ACC112 (cell line): ENCODE results near the gene OR2D3.
"Not testable (repeated sequence)": the region's sequence is repeated elsewhere in the genome, so short reads cannot be mapped to it uniquely, and the experiment has no call there.

ENCODE experiments used
- H2AFZ ChIP-seq: fragments of 200-600 bp; sonication (generic); one replicate; pipeline ENCODE4 v1.6.0; 2017; ENCODE audit warnings: antibody characterized with exemption, low read length; ENCODE audit not compliant: unreplicated experiment
- H3K27ac ChIP-seq: fragments of 200-600 bp; sonication (generic); 2 replicates; pipeline ENCODE4 v1.5.1; 2014; ENCODE audit warnings: low read depth, mild to moderate bottlenecking, antibody characterized with exemption, low read length, moderate library complexity
- H3K27me3 ChIP-seq: fragments of 200-600 bp; sonication (generic); 2 replicates; pipeline ENCODE4 v1.6.1; 2014; ENCODE audit warnings: mild to moderate bottlenecking, antibody characterized with exemption, low read length, moderate library complexity, mixed read lengths; ENCODE audit not compliant: insufficient read depth
- H3K36me3 ChIP-seq: fragments of 200-600 bp; sonication (generic); 2 replicates; pipeline ENCODE4 v1.6.1; 2016; ENCODE audit warnings: mild to moderate bottlenecking, antibody characterized with exemption, low read length, moderate library complexity, mixed read lengths; ENCODE audit not compliant: insufficient read depth
- H3K4me1 ChIP-seq: fragments of 200-600 bp; sonication (generic); one replicate; pipeline ENCODE4 v1.6.1; 2016; ENCODE audit warnings: low read length, mixed read lengths; ENCODE audit not compliant: insufficient read depth, unreplicated experiment, control insufficient read depth
- H3K4me3 ChIP-seq: fragments of 200-600 bp; sonication (generic); 2 replicates; pipeline ENCODE4 v1.5.1; 2014; ENCODE audit warnings: mild to moderate bottlenecking, low read depth, low read length
- H3K79me2 ChIP-seq: fragments of 200-600 bp; sonication (generic); one replicate; pipeline ENCODE4 v1.6.0; 2016; ENCODE audit warnings: low read length; ENCODE audit not compliant: control insufficient read depth, unreplicated experiment, insufficient read depth

The OR2D3 gene

DNA sequence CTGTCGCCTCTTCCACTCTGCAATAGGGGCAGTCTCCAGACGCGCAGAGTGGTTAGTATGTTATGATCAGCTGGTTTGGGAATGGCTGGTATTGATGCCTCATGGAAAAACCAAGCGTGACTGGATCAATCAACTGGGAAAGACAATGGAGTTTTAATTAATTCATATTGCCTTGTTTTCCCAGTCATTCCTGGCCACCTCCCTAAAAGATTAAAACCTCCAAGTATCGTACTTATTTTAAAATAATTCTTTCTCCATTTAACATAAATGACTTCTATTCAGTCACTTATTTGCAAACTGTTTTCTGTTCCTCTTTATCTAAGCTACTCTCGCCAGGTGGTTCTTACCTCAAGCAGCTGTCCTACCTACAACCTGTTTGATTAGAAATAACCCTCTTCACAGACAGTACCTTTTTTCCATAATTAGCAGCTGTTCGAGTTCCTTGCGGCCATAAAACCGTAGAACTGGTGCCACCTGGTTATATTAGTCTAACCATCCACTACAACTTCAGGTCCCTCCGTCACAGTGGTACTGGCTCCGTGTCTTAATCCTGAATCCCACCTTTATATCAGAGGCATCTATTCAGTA is 6.3 kb downstream of the OR2D3 start:
- H3K4me1 ChIP-seq = peaks cover 17% of the 10 kb centered on the region
- no peaks in the 10 kb centered on the region for H3K27me3 ChIP-seq
- H2AFZ ChIP-seq = peak overlapping the region; percentile 40
- H3K36me3 ChIP-seq = no peaks in the 10 kb centered on the region
- H3K27ac ChIP-seq = peak overlapping the region; percentile 44
- peak overlapping the region; percentile 98 for H3K4me3 ChIP-seq
- H3K79me2 ChIP-seq = peaks cover 5% of the 10 kb centered on the region

DNA sequence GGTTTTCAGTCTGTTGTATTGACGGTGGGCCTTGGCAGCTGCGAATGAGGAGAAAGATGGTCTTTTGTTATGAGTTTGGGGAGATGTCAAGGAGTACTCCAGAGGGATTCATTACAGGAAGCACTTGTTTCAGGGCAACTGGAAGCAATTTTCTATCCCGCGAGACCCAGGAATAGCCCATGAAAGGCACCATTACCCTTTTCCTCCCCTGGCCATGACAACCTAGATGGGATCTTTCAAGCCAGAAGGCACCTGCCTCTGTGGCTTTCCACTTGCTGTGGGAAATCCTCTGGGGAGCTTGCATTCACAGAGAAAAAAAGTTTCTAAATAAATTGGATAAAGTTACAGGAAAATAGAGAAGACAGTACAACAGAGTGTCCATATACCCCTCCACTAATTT is 8.1 kb downstream of the OR2D3 start:
- H3K4me1 ChIP-seq = peaks cover 17% of the 10 kb centered on the region
- no peak overlapping the region for H3K27ac ChIP-seq
- peaks cover 5% of the 10 kb centered on the region for H3K79me2 ChIP-seq
- no peaks in the 10 kb centered on the region for H3K27me3 ChIP-seq
- H3K4me3 ChIP-seq = no peak overlapping the region
- H2AFZ ChIP-seq = no peak overlapping the region
- H3K36me3 ChIP-seq = no peaks in the 10 kb centered on the region

DNA sequence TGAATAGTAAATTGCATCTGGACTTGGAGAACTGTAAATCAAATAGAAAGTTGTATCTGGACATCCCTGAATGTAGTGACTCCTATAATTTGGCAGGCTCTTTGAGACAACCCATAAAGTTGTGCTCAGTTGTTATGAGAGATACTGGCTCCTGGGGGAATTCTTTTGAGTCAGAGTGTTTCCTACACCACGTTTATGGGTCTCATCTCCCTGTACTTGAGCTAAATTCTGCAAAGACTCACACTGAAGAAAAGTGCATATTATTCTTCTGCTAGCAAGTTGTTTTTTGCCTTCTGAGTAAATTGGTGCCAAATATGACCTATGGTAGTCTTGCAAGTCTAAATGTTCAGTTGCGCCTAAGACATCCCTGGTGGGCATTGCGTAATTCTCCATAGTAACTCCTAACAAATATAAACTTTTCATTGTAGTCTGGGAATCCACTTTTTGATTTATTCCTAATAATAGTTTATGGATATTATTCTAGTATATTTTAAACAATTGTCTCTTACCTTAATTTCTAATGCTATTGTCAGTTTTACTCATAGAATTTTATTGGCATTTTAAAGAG is 10.4 kb downstream of the OR2D3 start:
- Histone ChIP-seq H3K27me3 (no peaks in the 10 kb centered on the region), H3K36me3 (no peaks in the 10 kb centered on the region), H3K4me3 (no peak overlapping the region), H3K27ac (no peak overlapping the region), H3K79me2 (peaks cover 5% of the 10 kb centered on the region), H3K4me1 (peaks cover 10% of the 10 kb centered on the region), H2AFZ (no peak overlapping the region)

DNA sequence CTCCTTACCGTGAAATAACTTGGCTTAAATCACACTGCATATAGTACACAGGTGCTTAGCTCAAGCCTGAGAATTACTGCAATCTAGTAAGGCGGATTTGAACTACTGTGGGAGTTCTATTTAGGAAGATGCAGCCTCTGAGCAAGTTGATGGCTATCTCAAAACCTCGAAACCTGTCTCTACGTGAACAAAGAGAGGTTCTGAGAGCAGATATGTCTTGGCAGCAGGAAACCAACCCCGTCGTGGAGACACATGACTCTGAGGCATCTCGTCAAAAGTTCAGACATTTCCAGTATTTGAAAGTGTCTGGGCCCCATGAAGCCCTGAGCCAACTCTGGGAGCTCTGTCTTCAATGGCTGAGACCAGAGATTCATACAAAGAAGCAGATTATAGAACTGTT is 11.3 kb downstream of the OR2D3 start:
- Histone ChIP-seq H3K79me2 (peaks cover 5% of the 10 kb centered on the region), H3K27ac (no peak overlapping the region), H3K4me1 (peaks cover 10% of the 10 kb centered on the region)

DNA sequence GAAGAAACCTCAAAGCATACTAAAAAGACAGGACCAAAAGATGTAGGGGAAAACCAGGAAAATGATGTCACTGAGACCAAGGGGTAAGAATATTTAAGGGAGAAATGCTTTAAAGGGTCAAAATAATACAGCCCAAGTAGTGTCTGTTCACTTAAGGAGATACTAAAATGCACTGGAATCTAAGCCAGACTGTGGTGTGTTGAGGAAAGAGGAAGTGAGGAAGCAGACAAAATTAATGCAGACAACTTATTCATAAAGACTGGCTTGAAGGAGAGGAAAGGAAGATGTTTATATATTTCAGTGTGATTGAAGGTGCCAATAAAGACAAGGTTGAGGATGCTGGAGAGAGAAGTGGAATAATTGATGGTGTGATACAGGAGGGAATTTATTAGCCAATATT is 21.2 kb downstream of the OR2D3 start:
- H3K27me3 ChIP-seq = no peaks in the 10 kb centered on the region
- no peak overlapping the region for H2AFZ ChIP-seq
- H3K4me1 ChIP-seq = no peaks in the 10 kb centered on the region
- no peaks in the 10 kb centered on the region for H3K36me3 ChIP-seq
- no peak overlapping the region for H3K4me3 ChIP-seq
- no peak overlapping the region for H3K27ac ChIP-seq
- H3K79me2 ChIP-seq = no peaks in the 10 kb centered on the region

More for the DNA sequence above, 11.3 kb downstream of the OR2D3 start:
- H3K36me3 ChIP-seq = no peaks in the 10 kb centered on the region
- H3K27me3 ChIP-seq = no peaks in the 10 kb centered on the region
- H3K4me3 ChIP-seq = no peak overlapping the region
- no peak overlapping the region for H2AFZ ChIP-seq

DNA sequence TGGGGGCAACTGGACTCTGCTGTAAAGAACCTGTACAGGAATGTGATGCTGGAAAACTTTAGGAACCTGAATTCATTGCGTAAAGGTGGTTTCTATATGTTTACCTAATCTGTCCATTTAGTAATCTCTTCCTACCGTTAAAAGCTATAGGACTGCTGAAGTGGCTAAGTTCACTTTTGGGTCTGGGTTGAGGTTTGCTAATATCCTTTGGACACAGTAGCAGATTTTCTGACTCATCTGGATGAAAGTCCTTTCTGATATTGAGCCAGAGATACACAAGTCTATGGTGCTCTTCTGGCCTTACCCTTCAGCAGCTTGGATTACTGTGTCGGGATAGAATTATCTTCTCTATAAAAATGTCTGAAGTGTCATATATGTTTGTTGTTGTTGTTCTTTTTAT is 22.3 kb downstream of the OR2D3 start:
- H3K4me1 ChIP-seq = no peaks in the 10 kb centered on the region
- no peaks in the 10 kb centered on the region for H3K79me2 ChIP-seq
- H3K36me3 ChIP-seq = no peaks in the 10 kb centered on the region
- no peak overlapping the region for H3K4me3 ChIP-seq
- no peak overlapping the region for H2AFZ ChIP-seq
- H3K27ac ChIP-seq = no peak overlapping the region
- no peaks in the 10 kb centered on the region for H3K27me3 ChIP-seq

DNA sequence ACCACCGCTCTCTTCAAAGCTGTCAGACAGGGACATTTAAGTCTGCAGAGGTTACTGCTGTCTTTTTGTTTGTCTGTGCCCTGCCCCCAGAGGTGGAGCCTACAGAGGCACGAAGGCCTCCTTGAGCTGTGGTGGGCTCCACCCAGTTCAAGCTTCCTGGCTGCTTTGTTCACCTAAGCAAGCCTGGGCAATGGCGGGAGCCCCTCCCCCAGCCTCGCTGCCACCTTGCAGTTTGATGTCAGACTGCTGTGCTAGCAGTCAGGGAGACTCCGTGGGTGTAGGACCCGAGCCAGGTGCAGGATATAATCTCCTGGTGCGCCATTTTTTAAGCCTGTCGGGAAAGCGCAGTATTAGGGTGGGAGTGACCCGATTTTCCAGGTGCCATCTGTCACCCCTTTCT is 33.4 kb downstream of the OR2D3 start:
- H3K4me3 ChIP-seq, H2AFZ ChIP-seq, H3K27ac ChIP-seq, H3K79me2 ChIP-seq, H3K27me3 ChIP-seq, H3K4me1 ChIP-seq: not testable (repeated sequence)
- H3K36me3 ChIP-seq = peaks cover 17% of the 10 kb centered on the region

DNA sequence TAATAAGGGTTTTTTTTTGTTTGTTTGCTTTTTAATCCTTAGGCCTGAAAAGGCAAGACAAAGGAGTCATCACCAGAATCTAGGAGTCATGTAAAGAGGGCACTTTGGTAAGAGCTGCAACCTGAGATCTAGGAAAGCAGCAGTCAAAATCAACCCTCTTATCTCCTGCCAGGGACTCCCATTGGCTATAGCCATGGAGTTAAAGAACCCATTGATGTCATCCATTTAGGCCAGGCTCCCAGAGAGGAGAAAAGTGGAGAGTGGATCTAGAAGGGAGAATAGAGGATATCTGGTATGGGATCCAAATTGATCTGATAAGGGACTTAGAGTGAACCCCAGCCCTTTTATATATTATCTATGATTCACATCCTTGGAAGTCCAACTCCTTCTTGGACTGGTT is 41.3 kb downstream of the OR2D3 start:
- Histone ChIP-seq H3K4me3 (no peak overlapping the region), H3K79me2 (no peaks in the 10 kb centered on the region), H3K36me3 (no peaks in the 10 kb centered on the region), H2AFZ (no peak overlapping the region), H3K27me3 (no peaks in the 10 kb centered on the region), H3K27ac (no peak overlapping the region), H3K4me1 (no peaks in the 10 kb centered on the region)

DNA sequence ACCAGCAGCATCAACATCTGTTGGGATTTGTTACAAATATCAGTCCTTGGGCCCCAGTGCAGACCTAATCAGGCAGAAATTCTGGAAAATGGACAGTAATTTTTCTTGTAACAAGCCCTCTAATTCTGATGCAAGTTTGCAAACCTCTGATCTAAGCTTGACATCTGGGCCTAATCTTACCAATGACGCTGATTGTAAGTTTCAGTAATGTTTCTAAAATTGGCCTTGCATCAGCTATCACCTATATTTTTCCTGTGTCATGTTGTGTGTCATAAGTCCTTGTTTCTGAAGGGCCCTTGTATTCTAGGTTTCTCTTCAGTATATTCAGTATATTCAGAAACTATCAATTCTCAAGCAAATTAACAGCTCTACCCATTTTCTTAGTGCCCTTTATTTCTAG is 41.9 kb downstream of the OR2D3 start:
- Histone ChIP-seq H3K27ac (no peak overlapping the region), H3K79me2 (no peaks in the 10 kb centered on the region), H3K36me3 (no peaks in the 10 kb centered on the region), H3K4me1 (no peaks in the 10 kb centered on the region), H3K4me3 (no peak overlapping the region), H2AFZ (no peak overlapping the region), H3K27me3 (no peaks in the 10 kb centered on the region)

DNA sequence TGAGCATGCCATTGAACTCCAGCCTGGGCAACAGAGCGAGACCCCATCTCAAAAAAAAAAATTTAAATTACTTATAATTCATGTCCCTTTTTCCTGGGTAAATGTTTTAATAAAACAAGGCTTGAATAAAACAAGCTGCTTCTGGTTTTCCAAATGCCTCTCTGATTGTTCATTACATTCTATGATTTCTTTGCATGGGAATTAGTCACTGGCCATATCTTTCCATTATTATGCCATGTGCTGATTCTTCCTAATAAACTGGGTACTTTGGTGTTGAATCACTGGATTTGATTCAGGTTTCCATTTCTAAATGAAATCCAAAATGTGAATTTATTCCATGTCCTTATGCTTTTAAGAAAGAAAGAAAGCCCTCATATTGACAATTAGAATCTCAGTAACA is 48.0 kb downstream of the OR2D3 start:
- Histone ChIP-seq H3K36me3 (no peaks in the 10 kb centered on the region), H3K79me2 (no peaks in the 10 kb centered on the region), H3K4me3 (no peak overlapping the region), H3K27ac (no peak overlapping the region), H2AFZ (no peak overlapping the region), H3K4me1 (peaks cover 3% of the 10 kb centered on the region), H3K27me3 (no peaks in the 10 kb centered on the region)

DNA sequence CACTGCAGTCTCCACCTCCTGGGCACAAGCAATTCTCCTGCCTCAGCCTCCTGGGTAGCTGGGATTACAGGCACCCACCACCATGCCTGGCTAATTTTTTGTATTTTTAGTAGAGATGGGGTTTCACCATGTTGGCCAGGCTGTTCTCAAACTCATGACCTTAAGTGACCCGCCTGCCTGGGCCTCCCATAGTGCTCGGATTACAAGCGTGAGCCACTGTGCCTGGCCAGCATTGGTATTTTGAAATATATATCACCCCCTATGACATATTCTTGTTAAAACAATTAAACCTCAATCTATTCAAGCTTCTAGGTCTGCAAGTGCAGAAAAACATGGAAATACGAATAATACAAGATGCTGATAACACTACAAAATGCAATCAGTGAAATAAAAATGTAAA is 49.1 kb downstream of the OR2D3 start:
- H3K4me1 ChIP-seq, H3K79me2 ChIP-seq, H3K27ac ChIP-seq, H3K27me3 ChIP-seq, H2AFZ ChIP-seq, H3K36me3 ChIP-seq, H3K4me3 ChIP-seq: not testable (repeated sequence)
